Endothelial cell of umbilical vein (primary cell): ENCODE measurements around the gene MAGI3.
A peak's percentile ranks its signal among the peaks of the same experiment; 100 is the strongest.

Experiments
- EZH2 ChIP-seq: IDR thresholded peaks from 2 replicates; pipeline ENCODE4 v1.6.1; 2012; ENCODE audit warnings: borderline replicate concordance, low read depth, mild to moderate bottlenecking, moderate library complexity, low read length, inconsistent platforms; ENCODE audit not compliant: severe bottlenecking
- FOS ChIP-seq: IDR thresholded peaks from 2 replicates; pipeline ENCODE4 v1.6.1; 2011; ENCODE audit warnings: mild to moderate bottlenecking, low read length, moderate library complexity, borderline replicate concordance; ENCODE audit not compliant: insufficient read depth
- GATA2 ChIP-seq: IDR thresholded peaks from 2 replicates; pipeline ENCODE4 v1.7.0; 2011; ENCODE audit warnings: low read depth, mild to moderate bottlenecking, moderate library complexity, mixed read lengths, low read length; ENCODE audit not compliant: insufficient read length, insufficient read depth
- JUN ChIP-seq: IDR thresholded peaks from 2 replicates; pipeline ENCODE4 v1.6.1; 2011; ENCODE audit warnings: borderline replicate concordance, low read depth; ENCODE audit not compliant: insufficient read length, insufficient read depth
- MYC ChIP-seq: IDR thresholded peaks from one replicate; pipeline ENCODE4 v1.6.1; 2011; ENCODE audit warnings: mild to moderate bottlenecking, low read depth, low read length
- POLR2A ChIP-seq: IDR thresholded peaks from 2 replicates; pipeline ENCODE4 v1.6.1; 2012; ENCODE audit warnings: low read depth, mild to moderate bottlenecking, control low read depth, low read length
- POLR2AphosphoS5 ChIP-seq: IDR thresholded peaks from 2 replicates; pipeline ENCODE4 v1.6.1; 2012; ENCODE audit warnings: low read depth, mild to moderate bottlenecking, control low read depth, low read length, moderate library complexity; ENCODE audit not compliant: insufficient read depth
- TF ChIP-seq, protein P1 (sequence below), 2 donors: IDR thresholded peaks; 1 replicate in 1 of 2; 2 replicates in 1 of 2; pipeline ENCODE4 v1.5.1; 2011; ENCODE audit warnings: low read length in 2 of 2, mild to moderate bottlenecking in 2 of 2, moderate library complexity in 2 of 2, control low read depth in 1 of 2, inconsistent platforms in 1 of 2, low read depth in 1 of 2; ENCODE audit not compliant: insufficient read depth in 1 of 2; ENCODE audit errors: extremely low read depth in 1 of 2
- TF ChIP-seq, protein P2 (sequence below): IDR thresholded peaks from 2 replicates; pipeline ENCODE4 v1.6.1; 2011; ENCODE audit not compliant: insufficient read depth, insufficient read length

DNA sequence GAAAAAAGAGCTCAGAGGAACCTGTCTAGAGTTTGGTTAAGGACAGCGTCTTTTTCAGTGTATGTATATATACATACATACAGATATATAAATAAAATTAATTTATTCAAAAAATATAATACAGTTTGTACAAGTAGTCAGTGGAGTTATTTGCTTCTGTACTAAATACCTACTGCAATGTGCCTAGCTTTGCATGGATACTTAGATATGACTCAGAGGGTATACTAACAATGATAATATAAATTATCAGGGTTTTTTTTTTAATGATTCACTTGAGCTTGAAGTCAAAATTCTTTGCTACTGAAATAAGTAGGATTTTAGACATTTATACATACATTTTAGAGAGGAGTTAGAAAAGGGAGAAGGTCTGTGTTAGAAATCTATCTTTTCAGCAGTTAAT is 251.1 kb downstream of the MAGI3 start:
- TF ChIP-seq EZH2 (no peak), POLR2A (no peak), POLR2AphosphoS5 (no peak), MYC (no peak), JUN (no peak), GATA2 (no peak), FOS (peak; percentile 8)
- TF ChIP-seq, protein P1, sequence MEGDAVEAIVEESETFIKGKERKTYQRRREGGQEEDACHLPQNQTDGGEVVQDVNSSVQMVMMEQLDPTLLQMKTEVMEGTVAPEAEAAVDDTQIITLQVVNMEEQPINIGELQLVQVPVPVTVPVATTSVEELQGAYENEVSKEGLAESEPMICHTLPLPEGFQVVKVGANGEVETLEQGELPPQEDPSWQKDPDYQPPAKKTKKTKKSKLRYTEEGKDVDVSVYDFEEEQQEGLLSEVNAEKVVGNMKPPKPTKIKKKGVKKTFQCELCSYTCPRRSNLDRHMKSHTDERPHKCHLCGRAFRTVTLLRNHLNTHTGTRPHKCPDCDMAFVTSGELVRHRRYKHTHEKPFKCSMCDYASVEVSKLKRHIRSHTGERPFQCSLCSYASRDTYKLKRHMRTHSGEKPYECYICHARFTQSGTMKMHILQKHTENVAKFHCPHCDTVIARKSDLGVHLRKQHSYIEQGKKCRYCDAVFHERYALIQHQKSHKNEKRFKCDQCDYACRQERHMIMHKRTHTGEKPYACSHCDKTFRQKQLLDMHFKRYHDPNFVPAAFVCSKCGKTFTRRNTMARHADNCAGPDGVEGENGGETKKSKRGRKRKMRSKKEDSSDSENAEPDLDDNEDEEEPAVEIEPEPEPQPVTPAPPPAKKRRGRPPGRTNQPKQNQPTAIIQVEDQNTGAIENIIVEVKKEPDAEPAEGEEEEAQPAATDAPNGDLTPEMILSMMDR (IDR thresholded peaks at IDR 0.05; ENCODE audit: extremely low read depth in 1 of 2, insufficient read depth in 1 of 2, low read depth in 1 of 2, low read length in 2 of 2) = no peak
- TF ChIP-seq, protein P2, sequence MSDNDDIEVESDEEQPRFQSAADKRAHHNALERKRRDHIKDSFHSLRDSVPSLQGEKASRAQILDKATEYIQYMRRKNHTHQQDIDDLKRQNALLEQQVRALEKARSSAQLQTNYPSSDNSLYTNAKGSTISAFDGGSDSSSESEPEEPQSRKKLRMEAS = no peak
